ENCODE measurements around the gene WDR13. TPM values are rescaled to one million over a fixed set of nuclear protein-coding genes. Genes with fewer than 3 reads are reported as not detected.

WDR13 gene
- polyA plus RNA-seq, 1 of the 3 experiments (the other 2 are of a cell fraction), result 101 TPM

DNA sequence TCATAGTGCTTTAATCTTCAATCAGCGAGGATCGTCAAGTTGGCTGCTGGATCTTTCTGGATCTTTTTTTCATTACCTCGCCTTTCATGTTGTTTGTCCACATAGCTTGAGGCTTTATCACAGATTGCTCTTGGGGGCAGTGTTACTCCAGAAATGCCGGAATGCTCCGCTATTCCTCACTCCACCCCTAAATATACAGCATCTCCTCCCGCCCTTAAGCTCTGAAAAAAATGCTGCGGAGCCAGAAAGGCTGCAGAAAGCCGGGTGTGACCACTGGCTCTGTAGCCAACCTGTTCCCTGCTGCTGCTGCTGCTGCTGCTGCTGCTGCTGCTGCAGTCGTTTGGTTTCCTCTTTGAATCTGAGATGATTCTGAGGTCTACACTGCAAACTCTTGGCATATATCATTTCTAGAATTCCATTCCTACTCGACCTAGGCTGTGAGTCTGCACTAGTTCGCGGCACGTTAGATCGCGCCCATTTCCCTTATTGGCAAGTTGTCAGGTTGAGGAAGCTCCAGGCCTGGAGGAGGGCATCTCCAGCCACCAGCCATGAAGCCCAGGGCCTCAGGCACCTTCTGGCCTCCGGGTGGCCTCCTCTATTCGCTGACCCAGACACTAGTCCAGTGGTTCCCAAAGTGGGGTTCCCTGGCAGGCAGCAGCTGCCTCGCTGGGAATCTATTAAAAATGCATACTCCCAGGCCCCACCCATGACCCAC, 34.2 kb downstream of the WDR13 start:
- Histone ChIP-seq H4K20me1 (ENCODE audit: insufficient read depth) (no peaks in the 10 kb centered on the region), H3K9ac (no peak overlapping the region), H2AFZ (ENCODE audit: low read depth) (no peak overlapping the region), H3K9me3 (no peaks in the 10 kb centered on the region), H3K4me3 (ENCODE audit: low read depth in 2 of 2, low read length in 1 of 2) (peak overlapping the region in 1 of 2 experiments; percentile 40; a peak in 2 of 4 replicates), H3K9me2 (no peaks in the 10 kb centered on the region), H3K27me3 (ENCODE audit: insufficient read depth) (0 out of 2 replicates have a peak, but pooled peaks cover 6% of the 10 kb centered on the region), H3K4me2 (peak overlapping the region; percentile 41; the same call in 1 of the 2 replicates), H3K36me3 (replicated peaks in 1 of 2; ENCODE audit: control insufficient read depth in 1 of 2, insufficient read depth in 2 of 2, low read length in 1 of 2) (no peaks in the 10 kb centered on the region), H3K4me1 (ENCODE audit: control insufficient read depth in 1 of 2, insufficient read depth in 2 of 2, low read depth in 1 of 2, low read length in 1 of 2) (peaks cover 0 to 3% of the 10 kb centered on the region in 2 experiments; a peak in 1 of 4 replicates), H3F3A (replicated peaks; ENCODE audit: insufficient read depth) (no peaks in the 10 kb centered on the region), H3K79me2 (ENCODE audit: insufficient read depth) (no peaks in the 10 kb centered on the region), H3K27ac (ENCODE audit: low read depth in 2 of 2, low read length in 1 of 2) (no peak overlapping the region)
- WGBS (ENCODE audit: low lambda C conversion rate), result 24% methylated on average over 15 of the region's 18 CpGs
- TF ChIP-seq POLR2AphosphoS5 (IDR thresholded peaks at IDR 0.05; ENCODE audit: low read depth, low read length) (no peak), SMC3 (IDR thresholded peaks at IDR 0.05; ENCODE audit: low read depth, low read length) (peak; percentile 65), CTCF (IDR thresholded peaks at IDR 0.05) (peak; percentile 70), MEF2A (IDR thresholded peaks at IDR 0.05; ENCODE audit: borderline replicate concordance, low read depth) (no peak), RAD21 (IDR thresholded peaks at IDR 0.05; ENCODE audit: low read length) (peak; percentile 90), ZBTB33 (IDR thresholded peaks at IDR 0.05; ENCODE audit: borderline replicate concordance, low read depth) (0 out of 2 replicates have a peak, but pooled peaks have one; percentile 23), EP300 (IDR thresholded peaks at IDR 0.05; ENCODE audit: borderline replicate concordance in 1 of 2, low read depth in 1 of 2, low read length in 1 of 2) (peak in 1 of 2 experiments; percentile 44; a peak in 1 of 4 replicates)
- ChIA-PET POLR2A (interaction anchor here (0.8 kb wide), 1 partner anchor 106 kb away, joined by 3 read pairs; no protein-coding TSS in a partner anchor), CTCF (interaction anchor here (0.7 to 1.6 kb wide), 11 partner anchors 15 to 1246 kb away, joined by 3 to 8 read pairs (median 3); partner anchors contain the start of genes HDAC6 and TFE3)
- peak; percentile 84 for DNase-seq

GRCh38 chrX:48632207-48632606, 34.9 kb downstream of the WDR13 start:
- H3K4me1 ChIP-seq (ENCODE audit: control insufficient read depth in 1 of 2, insufficient read depth in 2 of 2, low read depth in 1 of 2, low read length in 1 of 2), result peaks cover 0 to 3% of the 10 kb centered on the region in 2 experiments; a peak in 1 of 4 replicates
- no peaks in the 10 kb centered on the region for H3F3A ChIP-seq (replicated peaks; ENCODE audit: insufficient read depth)
- no peak overlapping the region for H3K4me3 ChIP-seq (ENCODE audit: low read depth in 2 of 2, low read length in 1 of 2)
- CTCF ChIA-PET, result interaction anchor here (1.2 to 1.6 kb wide), 3 partner anchors 17 to 411 kb away, joined by 3 to 8 read pairs (median 5); partner anchors contain the start of gene TFE3
- no peak for DNase-seq
- 0 out of 2 replicates have a peak, but pooled peaks cover 6% of the 10 kb centered on the region for H3K27me3 ChIP-seq (ENCODE audit: insufficient read depth)
- no peaks in the 10 kb centered on the region for H3K79me2 ChIP-seq (ENCODE audit: insufficient read depth)
- H3K4me2 ChIP-seq, result no peak overlapping the region
- no peak overlapping the region for H3K27ac ChIP-seq (ENCODE audit: low read depth in 2 of 2, low read length in 1 of 2)
- TF ChIP-seq FOXM1 (IDR thresholded peaks at IDR 0.05; ENCODE audit: low read depth) (no peak), TAF1 (IDR thresholded peaks at IDR 0.05; ENCODE audit: borderline replicate concordance, low read depth, low read length) (no peak), MAX (IDR thresholded peaks at IDR 0.05; ENCODE audit: low read depth) (no peak), MEF2A (IDR thresholded peaks at IDR 0.05; ENCODE audit: borderline replicate concordance, low read depth) (no peak), TCF12 (IDR thresholded peaks at IDR 0.05) (no peak), EZH2phosphoT487 (IDR thresholded peaks at IDR 0.05; ENCODE audit: borderline replicate concordance, low read depth) (no peak), USF2 (IDR thresholded peaks at IDR 0.05; ENCODE audit: borderline replicate concordance, low read depth, low read length) (no peak), MXI1 (IDR thresholded peaks at IDR 0.05; ENCODE audit: low read depth, low read length) (no peak), FOSL2 (IDR thresholded peaks at IDR 0.05; ENCODE audit: borderline replicate concordance, low read depth) (no peak), CTCF (IDR thresholded peaks at IDR 0.05) (no peak), RXRA (IDR thresholded peaks at IDR 0.05; ENCODE audit: borderline replicate concordance, low read depth) (no peak), NFIC (IDR thresholded peaks at IDR 0.05; ENCODE audit: borderline replicate concordance) (no peak), EP300 (IDR thresholded peaks at IDR 0.05; ENCODE audit: borderline replicate concordance in 1 of 2, low read depth in 1 of 2, low read length in 1 of 2) (no peak)
- no peak overlapping the region for H2AFZ ChIP-seq (ENCODE audit: low read depth)
- no peak overlapping the region for H3K9ac ChIP-seq
- no peaks in the 10 kb centered on the region for H3K36me3 ChIP-seq (replicated peaks in 1 of 2; ENCODE audit: control insufficient read depth in 1 of 2, insufficient read depth in 2 of 2, low read length in 1 of 2)
- POLR2A ChIA-PET, result interaction anchor here (0.8 kb wide), 1 partner anchor 105 kb away, joined by 3 read pairs; no protein-coding TSS in a partner anchor
- H3K9me3 ChIP-seq, result no peaks in the 10 kb centered on the region
- no peaks in the 10 kb centered on the region for H3K9me2 ChIP-seq
- no peaks in the 10 kb centered on the region for H4K20me1 ChIP-seq (ENCODE audit: insufficient read depth)
- 81% methylated on average over 8 of the region's 10 CpGs for WGBS (ENCODE audit: low lambda C conversion rate)
